Measurements from ENCODE around the gene EFNB2. TPM values are rescaled to one million over a fixed set of nuclear protein-coding genes. Genes with fewer than 3 reads are reported as not detected.
A peak's percentile ranks its signal among the peaks of the same experiment; 100 is the strongest.

EFNB2 gene
- total RNA-seq, 1 donor from 2014 or later, result 10.1 TPM

DNA sequence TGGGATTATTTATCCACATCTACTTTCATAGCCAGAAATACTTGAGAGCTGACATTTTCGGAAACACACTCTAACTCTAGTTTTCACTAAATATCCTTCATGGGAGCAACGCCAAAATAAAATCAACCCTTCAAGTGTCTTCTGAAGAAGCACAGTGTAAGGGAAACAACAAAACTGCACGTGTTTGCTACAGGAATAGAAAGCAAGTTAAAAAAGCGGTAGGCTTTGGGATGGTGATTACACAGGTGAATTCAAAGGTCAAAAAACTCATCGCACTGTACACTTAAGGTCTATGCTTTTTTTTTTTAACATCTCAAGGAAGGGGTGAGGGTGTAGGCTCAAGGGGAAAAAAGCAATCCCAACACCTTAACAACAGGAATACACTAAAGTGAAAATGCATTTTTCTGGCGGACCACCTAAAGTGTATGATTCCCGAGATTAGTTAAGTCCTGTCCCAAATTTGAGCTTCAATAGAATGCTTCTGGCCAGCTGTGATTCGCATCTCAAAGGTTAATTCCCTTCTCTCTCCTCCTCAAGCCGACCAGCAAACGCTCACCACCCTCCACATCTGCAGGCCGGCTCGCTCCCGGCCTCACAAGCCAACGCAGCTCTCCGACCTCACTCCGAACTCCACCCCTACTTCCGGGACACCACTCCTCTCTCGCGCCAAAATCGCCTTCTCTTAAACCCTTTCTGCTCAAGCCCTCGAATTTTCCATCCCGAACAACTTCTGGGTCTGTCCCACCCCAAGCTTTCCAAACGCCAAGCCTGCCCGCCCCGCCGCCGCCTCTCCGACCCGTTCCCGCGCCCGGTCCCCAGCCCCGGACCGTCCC, 31.4 kb upstream of the EFNB2 start:
- DNase-seq, result peak; percentile 59
- TF ChIP-seq, protein P1, sequence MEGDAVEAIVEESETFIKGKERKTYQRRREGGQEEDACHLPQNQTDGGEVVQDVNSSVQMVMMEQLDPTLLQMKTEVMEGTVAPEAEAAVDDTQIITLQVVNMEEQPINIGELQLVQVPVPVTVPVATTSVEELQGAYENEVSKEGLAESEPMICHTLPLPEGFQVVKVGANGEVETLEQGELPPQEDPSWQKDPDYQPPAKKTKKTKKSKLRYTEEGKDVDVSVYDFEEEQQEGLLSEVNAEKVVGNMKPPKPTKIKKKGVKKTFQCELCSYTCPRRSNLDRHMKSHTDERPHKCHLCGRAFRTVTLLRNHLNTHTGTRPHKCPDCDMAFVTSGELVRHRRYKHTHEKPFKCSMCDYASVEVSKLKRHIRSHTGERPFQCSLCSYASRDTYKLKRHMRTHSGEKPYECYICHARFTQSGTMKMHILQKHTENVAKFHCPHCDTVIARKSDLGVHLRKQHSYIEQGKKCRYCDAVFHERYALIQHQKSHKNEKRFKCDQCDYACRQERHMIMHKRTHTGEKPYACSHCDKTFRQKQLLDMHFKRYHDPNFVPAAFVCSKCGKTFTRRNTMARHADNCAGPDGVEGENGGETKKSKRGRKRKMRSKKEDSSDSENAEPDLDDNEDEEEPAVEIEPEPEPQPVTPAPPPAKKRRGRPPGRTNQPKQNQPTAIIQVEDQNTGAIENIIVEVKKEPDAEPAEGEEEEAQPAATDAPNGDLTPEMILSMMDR (IDR thresholded peaks at IDR 0.05; ENCODE audit: borderline replicate concordance), result no peak
- H3K4me3 ChIP-seq, result peak overlapping the region; percentile 95
- H3K27ac ChIP-seq (replicated peaks), result peak overlapping the region; percentile 98
- intact Hi-C loops (cut with micrococcal nuclease), result no loop called here
- no peaks in the 10 kb centered on the region for H3K36me3 ChIP-seq
- no peaks in the 10 kb centered on the region for H3K9me3 ChIP-seq (replicated peaks)
- no peaks in the 10 kb centered on the region for H3K27me3 ChIP-seq (ENCODE audit: low read depth)
- peaks cover 76% of the 10 kb centered on the region for H3K4me1 ChIP-seq

DNA sequence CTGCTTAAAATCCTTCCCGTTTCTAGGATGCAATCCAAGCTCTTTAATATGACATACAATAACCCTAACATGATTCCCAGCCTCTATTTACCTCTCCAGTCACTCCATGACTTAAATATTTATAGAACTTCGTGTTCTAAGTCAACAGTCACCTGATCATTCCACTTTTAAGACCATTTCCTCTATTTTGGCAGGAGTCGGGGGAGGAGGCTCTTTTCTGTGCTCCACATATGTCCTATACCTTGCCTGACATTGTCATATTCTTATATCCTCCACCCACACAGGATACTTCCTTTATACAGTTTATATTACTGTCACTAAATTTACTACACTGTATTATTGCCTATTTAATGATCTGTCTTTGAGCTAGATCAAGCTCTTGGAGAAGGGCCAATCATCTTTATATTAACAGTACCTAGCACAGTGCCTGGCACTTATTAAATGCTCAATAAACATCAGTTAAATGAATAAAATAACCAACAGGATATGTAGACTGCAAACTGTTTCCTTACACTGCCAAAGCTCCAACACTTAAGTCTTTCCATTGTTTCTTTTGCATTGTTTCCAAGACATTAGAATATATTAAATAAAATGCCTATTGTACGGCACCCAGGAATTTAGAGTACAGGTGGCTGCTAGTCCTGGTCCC, 29.8 kb upstream of the EFNB2 start:
- TF ChIP-seq, protein P1 (IDR thresholded peaks at IDR 0.05; ENCODE audit: borderline replicate concordance), result no peak

DNA sequence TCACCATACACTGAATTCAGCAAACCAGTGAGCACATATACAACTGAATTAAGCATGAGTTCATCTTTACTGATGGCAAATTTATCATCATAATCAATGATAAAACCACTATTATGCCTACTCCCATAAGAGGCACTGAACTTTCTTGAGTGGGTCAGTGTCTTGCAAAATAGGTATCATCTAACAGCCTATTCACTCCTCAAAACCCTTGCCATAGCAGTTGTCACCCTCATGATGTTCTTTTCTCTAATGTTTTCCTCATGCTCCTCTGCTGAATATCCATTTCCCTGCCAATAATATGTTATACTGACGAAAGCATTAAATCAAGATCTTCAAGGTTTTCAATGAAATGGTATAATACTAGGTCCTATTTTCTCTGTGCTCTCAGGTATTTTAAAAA, 26.8 kb upstream of the EFNB2 start:
- H3K36me3 ChIP-seq, result peaks cover 4% of the 10 kb centered on the region
- H3K9me3 ChIP-seq (replicated peaks), result no peaks in the 10 kb centered on the region
- DNase-seq, result no peak
- peak overlapping the region; percentile 47 for H3K27ac ChIP-seq (replicated peaks)
- intact Hi-C loops (cut with micrococcal nuclease), result no loop called here
- TF ChIP-seq, protein P1 (IDR thresholded peaks at IDR 0.05; ENCODE audit: borderline replicate concordance), result no peak
- no peak overlapping the region for H3K4me3 ChIP-seq
- no peaks in the 10 kb centered on the region for H3K27me3 ChIP-seq (ENCODE audit: low read depth)
- H3K4me1 ChIP-seq, result peaks cover 100% of the 10 kb centered on the region

More for the DNA sequence above, 29.8 kb upstream of the EFNB2 start:
- Histone ChIP-seq H3K4me1 (peaks cover 92% of the 10 kb centered on the region), H3K9me3 (replicated peaks) (no peaks in the 10 kb centered on the region), H3K27ac (replicated peaks) (no peak overlapping the region), H3K4me3 (peak overlapping the region; percentile 95), H3K27me3 (ENCODE audit: low read depth) (no peaks in the 10 kb centered on the region), H3K36me3 (no peaks in the 10 kb centered on the region)
- DNase-seq, result no peak
- intact Hi-C loops (cut with micrococcal nuclease), result no loop called here

DNA sequence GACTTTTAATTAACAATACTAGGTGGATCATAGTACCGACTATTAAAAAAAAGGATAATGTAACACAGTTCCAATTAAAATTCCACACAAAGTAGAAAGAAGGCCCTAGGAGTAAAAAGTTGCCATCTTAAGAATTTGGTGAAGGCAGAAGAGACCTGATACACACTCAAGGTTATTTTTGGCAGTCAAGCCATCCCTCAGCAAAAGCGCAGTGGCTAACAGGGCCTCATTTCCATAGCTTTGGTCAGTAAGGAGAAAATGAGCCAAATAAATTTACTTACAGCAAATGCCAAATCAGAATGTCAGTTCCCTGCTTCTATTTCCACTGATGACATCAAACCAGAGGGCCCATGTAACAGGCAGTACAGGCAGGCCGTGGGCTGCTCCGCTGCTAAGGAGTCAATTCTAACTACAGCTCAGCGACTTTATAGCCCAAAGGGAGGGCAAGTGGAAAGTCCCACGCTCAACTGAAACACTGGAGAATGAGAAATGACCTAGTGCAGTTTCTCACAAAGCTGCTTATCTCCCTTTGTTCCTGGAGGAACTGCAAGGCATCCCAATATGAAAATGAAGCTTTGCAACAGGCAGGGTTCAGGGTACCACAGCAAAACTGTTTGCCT, 26.2 kb upstream of the EFNB2 start:
- TF ChIP-seq, protein P1 (IDR thresholded peaks at IDR 0.05; ENCODE audit: borderline replicate concordance), result no peak
- Histone ChIP-seq H3K4me1 (peaks cover 100% of the 10 kb centered on the region), H3K27ac (replicated peaks) (peak overlapping the region; percentile 47), H3K36me3 (peaks cover 11% of the 10 kb centered on the region), H3K9me3 (replicated peaks) (no peaks in the 10 kb centered on the region), H3K27me3 (ENCODE audit: low read depth) (no peaks in the 10 kb centered on the region), H3K4me3 (peak overlapping the region; percentile 17)
- intact Hi-C loops (cut with micrococcal nuclease), result no loop called here
- no peak for DNase-seq

DNA sequence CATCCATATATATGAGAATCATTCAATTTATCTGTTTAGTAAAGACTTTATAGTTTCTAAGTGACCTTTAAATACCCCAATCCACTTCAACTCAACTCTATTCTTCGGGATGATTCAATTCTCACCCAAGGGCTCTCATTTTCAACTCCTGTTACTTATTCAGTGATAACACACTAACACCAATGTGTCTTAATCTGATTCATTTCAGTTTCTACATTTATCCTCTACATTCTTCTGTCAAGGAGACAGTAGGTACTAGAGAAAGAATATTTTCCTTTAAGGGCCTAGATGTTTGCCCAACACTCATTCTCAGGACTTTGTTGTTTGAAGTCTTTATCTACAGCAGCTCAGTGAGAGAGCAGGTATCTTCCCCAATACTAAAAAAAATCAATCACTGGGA, 25.4 kb upstream of the EFNB2 start:
- H3K27ac ChIP-seq (replicated peaks), result no peak overlapping the region
- no peaks in the 10 kb centered on the region for H3K9me3 ChIP-seq (replicated peaks)
- intact Hi-C loops (cut with micrococcal nuclease), result no loop called here
- TF ChIP-seq, protein P1 (IDR thresholded peaks at IDR 0.05; ENCODE audit: borderline replicate concordance), result no peak
- H3K4me1 ChIP-seq, result peaks cover 98% of the 10 kb centered on the region
- DNase-seq, result no peak
- no peaks in the 10 kb centered on the region for H3K27me3 ChIP-seq (ENCODE audit: low read depth)
- H3K36me3 ChIP-seq, result peaks cover 19% of the 10 kb centered on the region
- H3K4me3 ChIP-seq, result no peak overlapping the region
